Right atrium auricular region (tissue), 2 donors: ENCODE data around the gene SUGCT. TPM values are rescaled to one million over a fixed set of nuclear protein-coding genes. Genes with fewer than 3 reads are reported as not detected.
A peak's percentile ranks its signal among the peaks of the same experiment; 100 is the strongest.
"Not testable (repeated sequence)": the region's sequence is repeated elsewhere in the genome, so short reads cannot be mapped to it uniquely, and the experiment has no call there.

Experiments
- DNase-seq: peaks from one replicate; pipeline ENCODE4 v3.0.0-alpha.2; 2019; ENCODE audit warnings: low spot score
- H3K27ac ChIP-seq, 2 donors: fragments of 200-600 bp; sonication (generic); 1 replicate in 1 of 2; 2 replicates in 1 of 2; pipeline ENCODE4 v1.5.1; 2016 to 2019
- H3K27me3 ChIP-seq, 2 donors: fragments of 200-600 bp; sonication (generic); one replicate each; pipeline versions ENCODE4 v1.5.1 to v1.6.0; 2017 to 2019
- H3K36me3 ChIP-seq: fragments of 200-600 bp; sonication (generic); one replicate; pipeline ENCODE4 v1.5.1; 2016
- H3K4me1 ChIP-seq, 2 donors: fragments of 200-600 bp; sonication (generic); one replicate each; pipeline versions ENCODE4 v1.5.1 to v1.6.0; 2017 to 2019
- H3K4me3 ChIP-seq, 2 donors: fragments of 200-600 bp; sonication (generic); 1 replicate in 1 of 2; 2 replicates in 1 of 2; pipeline ENCODE4 v1.5.1; 2017 to 2019; ENCODE audit warnings: mild to moderate bottlenecking in 1 of 2, moderate library complexity in 1 of 2
- H3K9me3 ChIP-seq, 2 donors: fragments of 200-600 bp; sonication (generic); one replicate each; pipeline ENCODE4 v1.5.1; 2019
- CTCF ChIP-seq, 2 donors: fragments of 200-600 bp; sonication (generic); IDR thresholded peaks; one replicate each; pipeline ENCODE4 v1.5.1; 2019; ENCODE audit warnings: antibody characterized with exemption in 2 of 2
- total RNA-seq, 2 donors: library from RNA; depleted of rRNA; stranded (reverse); fragments of >200 nt; gene quantifications; one replicate each; pipeline ENCODE4 v1.1.0, GENCODE V29; 2016

SUGCT gene
- total RNA-seq, 2 donors from 2014 or later: 2.6 to 5.4 TPM

- no peak overlapping the region for H3K4me3 ChIP-seq
- no peaks in the 10 kb centered on the region for H3K4me1 ChIP-seq
- no peak for TF ChIP-seq CTCF (IDR thresholded peaks at IDR 0.05)
- no peak for DNase-seq
- H3K27me3 ChIP-seq: no peaks in the 10 kb centered on the region
- H3K9me3 ChIP-seq: peaks cover 0 to 4% of the 10 kb centered on the region in 2 donors
- H3K36me3 ChIP-seq: no peaks in the 10 kb centered on the region
- H3K27ac ChIP-seq: no peak overlapping the region
Measured at GRCh38 chr7:40115936-40116335, 18.9 kb upstream of the SUGCT start.

- H3K4me1 ChIP-seq, H3K27me3 ChIP-seq, DNase-seq, H3K27ac ChIP-seq, H3K9me3 ChIP-seq, H3K36me3 ChIP-seq, H3K4me3 ChIP-seq: not testable (repeated sequence)
Measured at GRCh38 chr7:40117199-40117598, 17.6 kb upstream of the SUGCT start.

GRCh38 chr7:40118201-40118600 is 16.6 kb upstream of the SUGCT start:
- not testable (repeated sequence) for H3K27ac ChIP-seq, H3K9me3 ChIP-seq, H3K36me3 ChIP-seq, H3K4me1 ChIP-seq, DNase-seq, H3K4me3 ChIP-seq, H3K27me3 ChIP-seq

GRCh38 chr7:40120020-40120419 is 14.8 kb upstream of the SUGCT start:
- H3K27me3 ChIP-seq: no peaks in the 10 kb centered on the region
- H3K36me3 ChIP-seq: no peaks in the 10 kb centered on the region
- H3K4me3 ChIP-seq: no peak overlapping the region
- no peaks in the 10 kb centered on the region for H3K9me3 ChIP-seq
- no peak for TF ChIP-seq CTCF (IDR thresholded peaks at IDR 0.05)
- no peak for DNase-seq
- H3K4me1 ChIP-seq: no peaks in the 10 kb centered on the region
- H3K27ac ChIP-seq: no peak overlapping the region

- not testable (repeated sequence) for H3K27me3 ChIP-seq, H3K27ac ChIP-seq, H3K4me3 ChIP-seq
Measured at GRCh38 chr7:40122100-40122939, 12.5 kb upstream of the SUGCT start.

GRCh38 chr7:40122940-40123254 is 11.9 kb upstream of the SUGCT start:
- H3K36me3 ChIP-seq: no peaks in the 10 kb centered on the region
- no peaks in the 10 kb centered on the region for H3K27me3 ChIP-seq
- H3K9me3 ChIP-seq: no peaks in the 10 kb centered on the region
- no peak for DNase-seq
- H3K4me3 ChIP-seq: no peak overlapping the region
- H3K4me1 ChIP-seq: no peaks in the 10 kb centered on the region
- H3K27ac ChIP-seq: no peak overlapping the region
- TF ChIP-seq CTCF (IDR thresholded peaks at IDR 0.05): no peak

More at GRCh38 chr7:40122100-40122939, 12.5 kb upstream of the SUGCT start:
- H3K36me3 ChIP-seq, H3K9me3 ChIP-seq, DNase-seq, H3K4me1 ChIP-seq: not testable (repeated sequence)

GRCh38 chr7:40133561-40134427 is 1.0 kb upstream of the SUGCT start:
- TF ChIP-seq CTCF (IDR thresholded peaks at IDR 0.05): no peak
- Histone ChIP-seq H3K4me3 (peak overlapping the region; percentile 71 to 86), H3K36me3 (no peaks in the 10 kb centered on the region), H3K27ac (peak overlapping the region; percentile 85 to 91), H3K9me3 (no peaks in the 10 kb centered on the region), H3K27me3 (no peaks in the 10 kb centered on the region), H3K4me1 (peaks cover 0 to 19% of the 10 kb centered on the region in 2 donors)
- DNase-seq: no peak
